ENCODE results near the gene FAM193A. TPM values are rescaled to one million over a fixed set of nuclear protein-coding genes. Genes with fewer than 3 reads are reported as not detected.
A peak's percentile ranks its signal among the peaks of the same experiment; 100 is the strongest.

The FAM193A gene
- total RNA-seq, 1 donor from 2014 or later: 19.8 TPM

DNA sequence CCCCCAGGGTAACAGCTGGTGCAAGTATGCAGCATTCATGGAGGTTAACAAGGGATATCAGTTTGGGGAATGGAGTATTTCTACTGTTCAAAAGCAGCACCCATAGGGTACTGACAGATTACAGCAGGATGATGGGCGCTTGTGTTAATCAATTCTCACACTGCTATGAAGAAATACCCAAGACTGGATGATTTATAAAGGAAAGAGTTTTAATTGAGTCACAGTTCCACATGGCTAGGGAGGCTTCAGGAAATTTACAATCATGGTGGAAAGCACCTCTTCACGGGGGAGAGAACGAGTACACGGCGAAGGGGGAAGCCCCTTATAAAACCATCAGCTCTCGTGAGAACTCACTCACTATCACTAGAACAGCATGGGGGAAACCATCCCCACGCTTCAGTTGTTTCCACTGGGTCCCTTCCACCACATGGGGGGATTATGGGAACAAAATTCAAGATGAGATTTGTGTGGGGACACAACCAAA is 155.5 kb downstream of the FAM193A start:
- H3K27me3 ChIP-seq (ENCODE audit: control insufficient read depth, insufficient read depth, low read length): no peaks in the 10 kb centered on the region
- TF ChIP-seq CTCF (IDR thresholded peaks at IDR 0.05; ENCODE audit: insufficient read depth, low read length, poor library complexity, severe bottlenecking): no peak
- no peak overlapping the region for H3K4me3 ChIP-seq (ENCODE audit: low read depth, low read length)
- no peak for DNase-seq (ENCODE audit: low read depth)
- H3K36me3 ChIP-seq (ENCODE audit: control insufficient read depth, insufficient read depth, low read length): peaks cover 5% of the 10 kb centered on the region

DNA sequence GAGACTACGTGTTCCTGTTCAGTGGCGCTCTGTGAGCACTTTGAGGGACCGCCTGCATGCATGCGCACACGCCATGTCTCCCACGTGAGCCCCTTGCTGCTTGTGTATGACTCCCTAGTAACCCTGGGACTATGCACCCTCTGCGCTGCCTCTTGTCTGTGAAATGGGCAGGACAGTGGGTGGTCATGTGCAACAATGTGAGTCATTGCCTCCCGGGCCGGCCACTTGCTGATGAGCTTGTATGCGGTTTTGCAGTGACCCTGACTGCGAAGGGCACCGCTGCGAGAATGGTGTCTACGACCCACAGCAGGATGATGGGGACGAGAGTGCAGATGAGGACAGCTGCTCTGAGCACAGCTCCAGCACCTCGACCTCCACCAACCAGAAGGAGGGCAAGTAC is 158.2 kb downstream of the FAM193A start:
- Histone ChIP-seq H3K4me3 (ENCODE audit: low read depth, low read length) (no peak overlapping the region), H3K27me3 (ENCODE audit: control insufficient read depth, insufficient read depth, low read length) (no peaks in the 10 kb centered on the region), H3K36me3 (ENCODE audit: control insufficient read depth, insufficient read depth, low read length) (peaks cover 5% of the 10 kb centered on the region)
- peak; percentile 21 for DNase-seq (ENCODE audit: low read depth)
- TF ChIP-seq CTCF (IDR thresholded peaks at IDR 0.05; ENCODE audit: insufficient read depth, low read length, poor library complexity, severe bottlenecking): no peak

GRCh38 chr4:2695346-2696060 is 159.1 kb downstream of the FAM193A start:
- Histone ChIP-seq H3K36me3 (ENCODE audit: control insufficient read depth, insufficient read depth, low read length) (peaks cover 5% of the 10 kb centered on the region), H3K4me3 (ENCODE audit: low read depth, low read length) (no peak overlapping the region), H3K27me3 (ENCODE audit: control insufficient read depth, insufficient read depth, low read length) (no peaks in the 10 kb centered on the region)
- no peak for TF ChIP-seq CTCF (IDR thresholded peaks at IDR 0.05; ENCODE audit: insufficient read depth, low read length, poor library complexity, severe bottlenecking)
- DNase-seq (ENCODE audit: low read depth): no peak

DNA sequence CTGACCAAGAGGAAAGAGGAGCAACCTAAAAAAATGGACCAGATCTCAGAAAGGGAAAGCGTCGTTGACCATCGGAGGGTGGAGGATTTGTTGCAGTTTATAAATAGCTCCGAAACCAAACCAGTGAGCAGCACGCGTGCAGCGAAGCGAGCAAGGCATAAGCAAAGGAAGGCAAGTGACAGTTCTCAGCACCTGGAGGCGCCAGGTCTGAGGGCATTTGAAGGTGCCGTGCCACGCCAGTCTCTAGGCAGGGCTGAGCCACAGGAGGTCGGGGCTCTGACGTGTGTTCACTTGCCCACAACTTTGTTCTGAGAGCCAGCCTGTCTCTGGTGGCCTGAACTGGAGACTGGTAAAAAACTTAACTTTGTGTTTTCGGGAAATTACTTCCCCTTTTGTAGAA is 160.0 kb downstream of the FAM193A start:
- TF ChIP-seq CTCF (IDR thresholded peaks at IDR 0.05; ENCODE audit: insufficient read depth, low read length, poor library complexity, severe bottlenecking): no peak
- Histone ChIP-seq H3K36me3 (ENCODE audit: control insufficient read depth, insufficient read depth, low read length) (peaks cover 5% of the 10 kb centered on the region), H3K4me3 (ENCODE audit: low read depth, low read length) (no peak overlapping the region), H3K27me3 (ENCODE audit: control insufficient read depth, insufficient read depth, low read length) (no peaks in the 10 kb centered on the region)
- DNase-seq (ENCODE audit: low read depth): no peak

DNA sequence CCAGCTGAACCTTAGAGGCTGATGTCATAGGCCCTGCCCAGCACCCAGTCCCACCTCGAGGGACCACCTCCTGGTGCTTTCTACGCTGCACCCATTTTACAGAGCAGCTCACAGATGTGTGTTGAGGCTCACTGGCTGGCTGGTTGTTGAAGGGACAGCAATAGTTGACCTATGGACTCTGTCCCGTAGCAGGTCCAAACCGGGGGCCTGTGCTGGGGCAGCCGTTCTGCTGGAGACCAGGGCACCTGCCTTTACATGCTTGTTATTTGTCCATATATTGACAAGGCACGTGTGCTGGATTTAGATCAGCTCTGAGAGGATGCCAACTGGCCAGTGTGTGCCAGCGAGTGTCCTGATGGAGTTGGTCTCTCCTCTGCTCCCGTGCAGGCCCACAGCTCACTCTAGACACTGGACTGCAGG is 161.6 kb downstream of the FAM193A start:
- Histone ChIP-seq H3K36me3 (ENCODE audit: control insufficient read depth, insufficient read depth, low read length) (peaks cover 4% of the 10 kb centered on the region), H3K27me3 (ENCODE audit: control insufficient read depth, insufficient read depth, low read length) (no peaks in the 10 kb centered on the region), H3K4me3 (ENCODE audit: low read depth, low read length) (no peak overlapping the region)
- TF ChIP-seq CTCF (IDR thresholded peaks at IDR 0.05; ENCODE audit: insufficient read depth, low read length, poor library complexity, severe bottlenecking): no peak
- no peak for DNase-seq (ENCODE audit: low read depth)

DNA sequence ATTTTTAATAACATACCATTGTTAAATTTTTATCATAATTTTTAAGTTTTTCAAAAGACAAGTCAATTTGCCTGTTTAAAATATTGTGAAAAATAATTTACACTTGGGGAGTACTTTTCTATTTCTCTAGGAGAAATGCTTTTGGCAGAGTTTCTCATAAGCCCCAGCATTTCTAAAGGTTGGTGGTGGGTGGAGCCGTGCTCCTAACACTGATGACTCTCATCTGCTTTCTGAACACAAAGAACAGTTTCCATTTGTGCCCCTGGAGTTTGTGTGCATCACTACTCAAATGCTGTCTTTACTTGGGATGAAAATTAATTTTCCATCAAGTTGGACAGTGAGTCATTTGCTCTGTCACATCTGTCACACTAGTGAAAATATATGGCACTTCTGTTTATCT is 162.1 kb downstream of the FAM193A start:
- Histone ChIP-seq H3K4me3 (ENCODE audit: low read depth, low read length) (no peak overlapping the region), H3K27me3 (ENCODE audit: control insufficient read depth, insufficient read depth, low read length) (no peaks in the 10 kb centered on the region), H3K36me3 (ENCODE audit: control insufficient read depth, insufficient read depth, low read length) (peaks cover 4% of the 10 kb centered on the region)
- no peak for DNase-seq (ENCODE audit: low read depth)
- TF ChIP-seq CTCF (IDR thresholded peaks at IDR 0.05; ENCODE audit: insufficient read depth, low read length, poor library complexity, severe bottlenecking): no peak

All from kidney epithelial cell (primary cell).